Sigmoid colon (tissue), 4 donors: ENCODE data around the gene RASA4B.

Experiments
- CTCF ChIP-seq, 4 experiments: fragments of 450-650 bp in 3 of 4; fragments of 200-600 bp in 1 of 4; IDR thresholded peaks; one replicate each; pipeline ENCODE4 v1.5.1; 2016 to 2019; ENCODE audit warnings: antibody characterized with exemption in 4 of 4, mild to moderate bottlenecking in 3 of 4, moderate library complexity in 2 of 4
- POLR2AphosphoS5 ChIP-seq, 4 donors: sonication (generic); formaldehyde crosslinking; IDR thresholded peaks; one replicate each; pipeline ENCODE4 v1.6.1; 2017; ENCODE audit warnings: antibody characterized with exemption in 4 of 4

GRCh38 chr7:102466097-102466496 lies 51.5 kb downstream of the RASA4B start:
- TF ChIP-seq CTCF (IDR thresholded peaks at IDR 0.05) (no peak), POLR2AphosphoS5 (IDR thresholded peaks at IDR 0.05) (no peak)
